Measurements from ENCODE around the gene ACIN1. TPM values are rescaled to one million over a fixed set of nuclear protein-coding genes. Genes with fewer than 3 reads are reported as not detected.

Gene ACIN1
- total and polyA plus RNA-seq, 2 of the 8 experiments (the other 6 are each of a cell fraction or from before 2014, with no cell fraction given): 132 to 233 TPM

DNA sequence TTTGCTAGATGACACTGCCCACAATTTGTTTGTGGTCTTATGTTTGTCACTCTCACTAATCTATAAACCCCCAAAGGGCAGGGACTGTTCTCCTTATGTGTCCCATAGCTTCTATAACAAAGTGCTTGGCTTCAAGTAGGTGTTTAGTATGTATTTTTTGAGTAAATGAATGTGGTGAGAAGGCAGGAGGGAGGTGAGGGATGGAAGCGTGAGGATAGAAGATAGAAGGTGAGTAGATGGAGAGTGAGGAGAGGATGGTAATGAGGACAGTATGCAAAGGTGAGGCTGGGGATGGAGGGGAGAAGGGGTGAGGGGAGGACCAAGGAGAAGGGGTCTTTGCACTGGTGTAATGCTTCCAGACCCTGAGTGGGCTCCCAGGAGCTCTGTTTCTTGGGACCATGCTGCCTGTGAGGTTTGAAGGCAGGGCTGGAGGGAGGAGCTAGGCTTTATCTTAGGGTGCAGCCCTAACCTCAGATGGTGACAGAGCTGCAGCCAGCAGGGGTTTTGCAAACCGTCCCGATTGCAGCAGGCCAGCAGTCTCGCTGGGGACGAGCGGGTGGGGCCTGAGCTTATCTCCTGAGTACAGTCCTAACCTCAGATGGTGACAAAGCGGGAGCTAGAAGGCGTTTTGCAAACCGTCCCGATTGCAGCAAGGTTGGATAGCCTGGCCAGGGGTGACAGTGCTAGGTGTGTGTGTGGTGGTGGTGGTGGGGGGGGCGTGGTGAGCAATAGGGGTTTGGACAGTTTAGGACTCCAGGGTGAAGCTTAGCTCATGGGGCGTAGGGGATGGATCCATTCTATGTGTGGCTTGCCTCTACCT is 17.6 kb upstream of the ACIN1 start:
- H3K9me3 ChIP-seq (ENCODE audit: insufficient read depth in 2 of 2, low read depth in 1 of 2, low read length in 1 of 2): peaks cover 3 to 4% of the 10 kb centered on the region in 2 experiments; a peak in 2 of 4 replicates
- H3K4ac ChIP-seq (replicated peaks; ENCODE audit: insufficient read length, low read depth, low read length): no peak overlapping the region
- H3K23ac ChIP-seq (ENCODE audit: insufficient read length): no peak overlapping the region
- no peak overlapping the region for H4K8ac ChIP-seq (ENCODE audit: extremely low read depth, insufficient read depth, low read length)
- no peak overlapping the region for H2AFZ ChIP-seq (ENCODE audit: low read length)
- no peak overlapping the region for H3K4me3 ChIP-seq (ENCODE audit: extremely low read depth in 1 of 4, insufficient read depth in 2 of 4, low read depth in 3 of 4, low read length in 4 of 4)
- H2BK15ac ChIP-seq (ENCODE audit: low read length): 0 out of 2 replicates have a peak overlapping the region, but pooled peaks have one; percentile 18
- ChIA-PET POLR2A (ENCODE audit: partially characterized antibody) (interaction anchor here (0.8 to 3.1 kb wide), 10 partner anchors 8 to 190 kb away, joined by 3 to 13 read pairs (median 4); partner anchors contain the start of genes ACIN1 and C14orf119), CTCF (ENCODE audit: partially characterized antibody) (interaction anchor here (0.7 to 3.7 kb wide), 21 partner anchors 8 to 268 kb away, joined by 3 to 22 read pairs (median 5); partner anchors contain the start of genes CDH24, CIROP and PABPN1)
- H3K27ac ChIP-seq (ENCODE audit: low read depth, low read length): no peak overlapping the region
- no peak overlapping the region for H4K91ac ChIP-seq (replicated peaks; ENCODE audit: insufficient read length, low read length)
- no peak overlapping the region for H3K9ac ChIP-seq (replicated peaks in 1 of 4; ENCODE audit: extremely low read depth in 1 of 4, low read depth in 3 of 4, low read length in 3 of 4)
- no peak overlapping the region for H2AK5ac ChIP-seq (ENCODE audit: low read depth, low read length)
- H2BK5ac ChIP-seq (ENCODE audit: low read depth, low read length): no peak overlapping the region
- no peaks in the 10 kb centered on the region for H3K36me3 ChIP-seq (ENCODE audit: control insufficient read depth in 2 of 4, insufficient read depth in 4 of 4, low read length in 3 of 4)
- no peak for DNase-seq (ENCODE audit: low read depth in 1 of 2, low spot score in 2 of 2)
- H3K79me2 ChIP-seq (ENCODE audit: control insufficient read depth in 1 of 2, insufficient read depth in 2 of 2, low read length in 2 of 2): no peaks in the 10 kb centered on the region
- H3K79me1 ChIP-seq (ENCODE audit: low read depth, low read length): no peaks in the 10 kb centered on the region
- H2BK120ac ChIP-seq (replicated peaks; ENCODE audit: low read depth, low read length): no peak overlapping the region
- H3K27me3 ChIP-seq (replicated peaks in 1 of 4; ENCODE audit: control insufficient read depth in 3 of 4, extremely low read depth in 1 of 4, insufficient read depth in 3 of 4, low read length in 3 of 4): peaks cover 0 to 3% (median 0%) of the 10 kb centered on the region in 4 experiments; a peak in 2 of 7 replicates
- WGBS, 2 experiments (ENCODE audit: extremely low coverage in 1 of 2, insufficient coverage in 1 of 2, insufficient read length in 1 of 2, insufficient replicate concordance in 2 of 2, low coverage in 1 of 2, low lambda C conversion rate in 2 of 2, missing lambda C conversion rate in 1 of 2): 84 to 100% methylated on average over 1 to 12 of the region's 12 CpGs
- H3K4me2 ChIP-seq (ENCODE audit: insufficient read depth in 1 of 2, low read depth in 2 of 2, low read length in 2 of 2): no peak overlapping the region; a peak in 1 of 4 replicates
- no peak overlapping the region for H2BK20ac ChIP-seq (ENCODE audit: low read length)
- peaks cover 0 to 14% (median 4%) of the 10 kb centered on the region in 4 experiments; a peak in 6 of 7 replicates for H3K4me1 ChIP-seq (replicated peaks in 1 of 4; ENCODE audit: control insufficient read depth in 3 of 4, insufficient read depth in 4 of 4, low read length in 3 of 4)
- H3K56ac ChIP-seq (replicated peaks; ENCODE audit: insufficient read length, low read depth, low read length): no peak overlapping the region
- FAIRE-seq: no peak
- no peak overlapping the region for H3K14ac ChIP-seq (ENCODE audit: insufficient read length)
- H4K5ac ChIP-seq (ENCODE audit: insufficient read length, low read depth, low read length): no peak overlapping the region
- H3K23me2 ChIP-seq (ENCODE audit: low read depth, low read length): no peaks in the 10 kb centered on the region; the same call in 1 of the 2 replicates
- H3K18ac ChIP-seq (ENCODE audit: extremely low read depth, low read length): no peak overlapping the region
- H4K20me1 ChIP-seq (replicated peaks in 1 of 2; ENCODE audit: control insufficient read depth in 1 of 2, insufficient read depth in 2 of 2, low read length in 2 of 2): no peaks in the 10 kb centered on the region
- no peak overlapping the region for H2BK12ac ChIP-seq (ENCODE audit: low read depth, low read length)
- TF ChIP-seq GABPA (IDR thresholded peaks at IDR 0.05; ENCODE audit: borderline replicate concordance, insufficient read depth, low read length) (no peak), TAF1 (IDR thresholded peaks at IDR 0.05; ENCODE audit: low read depth, low read length) (no peak), SP2 (IDR thresholded peaks at IDR 0.05; ENCODE audit: low read length) (no peak), SUZ12 (IDR thresholded peaks at IDR 0.05; ENCODE audit: low read length) (no peak), KDM1A (IDR thresholded peaks at IDR 0.05; ENCODE audit: borderline replicate concordance, low read length) (no peak), JUN (IDR thresholded peaks at IDR 0.05; ENCODE audit: low read depth, low read length) (no peak), SRF (IDR thresholded peaks at IDR 0.05; ENCODE audit: low read depth, low read length) (no peak), TBP (IDR thresholded peaks at IDR 0.05; ENCODE audit: low read depth, low read length) (no peak), EZH2 (IDR thresholded peaks at IDR 0.05; ENCODE audit: low read depth, low read length, severe bottlenecking) (no peak), RFX5 (IDR thresholded peaks at IDR 0.05; ENCODE audit: borderline replicate concordance, low read depth, low read length) (no peak), SIN3A (conservative IDR thresholded peaks at IDR 0.05 in 1 of 2, IDR thresholded peaks at IDR 0.05 in 1 of 2; ENCODE audit: low read depth in 1 of 2, low read length in 2 of 2) (no peak), CEBPB (IDR thresholded peaks at IDR 0.05; ENCODE audit: low read depth, low read length) (no peak)
